Measurements from ENCODE around the gene ATXN10.
A peak's percentile ranks its signal among the peaks of the same experiment; 100 is the strongest.

The ATXN10 gene

GRCh38 chr22:45864959-45865476 is 193.4 kb downstream of the ATXN10 start:
- no peak for DNase-seq

GRCh38 chr22:45865561-45866125 is 194.0 kb downstream of the ATXN10 start:
- no peak for DNase-seq

- DNase-seq = no peak
Measured at GRCh38 chr22:45866126-45866645, 194.6 kb downstream of the ATXN10 start.

GRCh38 chr22:45866646-45867117 is 195.0 kb downstream of the ATXN10 start:
- DNase-seq = no peak

- no peak for DNase-seq
Measured at GRCh38 chr22:45867118-45867905, 195.7 kb downstream of the ATXN10 start.

GRCh38 chr22:45867906-45868555 is 196.4 kb downstream of the ATXN10 start:
- no peak for DNase-seq

- DNase-seq = no peak
Measured at GRCh38 chr22:45868571-45869339, 197.1 kb downstream of the ATXN10 start.

- no peak for DNase-seq
Measured at GRCh38 chr22:45869340-45869847, 197.8 kb downstream of the ATXN10 start.

GRCh38 chr22:45870011-45870410 is 198.4 kb downstream of the ATXN10 start:
- DNase-seq = no peak

- DNase-seq = no peak
Measured at GRCh38 chr22:45871721-45872120, 200.1 kb downstream of the ATXN10 start.

- no peak for DNase-seq
Measured at GRCh38 chr22:45872659-45873263, 201.1 kb downstream of the ATXN10 start.

GRCh38 chr22:45876136-45877035 is 204.8 kb downstream of the ATXN10 start:
- DNase-seq = no peak

GRCh38 chr22:45877036-45877380 is 205.4 kb downstream of the ATXN10 start:
- no peak for DNase-seq

GRCh38 chr22:45877651-45878050 is 206.0 kb downstream of the ATXN10 start:
- DNase-seq = peak; percentile 23

- peak; percentile 37 for DNase-seq
Measured at GRCh38 chr22:45878051-45878781, 206.6 kb downstream of the ATXN10 start.

GRCh38 chr22:45878901-45879551 is 207.4 kb downstream of the ATXN10 start:
- DNase-seq = no peak

- no peak for DNase-seq
Measured at GRCh38 chr22:45879552-45879949, 207.9 kb downstream of the ATXN10 start.

GRCh38 chr22:45880091-45880715 is 208.6 kb downstream of the ATXN10 start:
- DNase-seq = no peak
